ENCODE measurements around the gene C11orf21. TPM values are rescaled to one million over a fixed set of nuclear protein-coding genes. Genes with fewer than 3 reads are reported as not detected.

C11orf21 gene
- polyA plus RNA-seq, 3 donors, result 10.8 to 135 (median 13.1) TPM

DNA sequence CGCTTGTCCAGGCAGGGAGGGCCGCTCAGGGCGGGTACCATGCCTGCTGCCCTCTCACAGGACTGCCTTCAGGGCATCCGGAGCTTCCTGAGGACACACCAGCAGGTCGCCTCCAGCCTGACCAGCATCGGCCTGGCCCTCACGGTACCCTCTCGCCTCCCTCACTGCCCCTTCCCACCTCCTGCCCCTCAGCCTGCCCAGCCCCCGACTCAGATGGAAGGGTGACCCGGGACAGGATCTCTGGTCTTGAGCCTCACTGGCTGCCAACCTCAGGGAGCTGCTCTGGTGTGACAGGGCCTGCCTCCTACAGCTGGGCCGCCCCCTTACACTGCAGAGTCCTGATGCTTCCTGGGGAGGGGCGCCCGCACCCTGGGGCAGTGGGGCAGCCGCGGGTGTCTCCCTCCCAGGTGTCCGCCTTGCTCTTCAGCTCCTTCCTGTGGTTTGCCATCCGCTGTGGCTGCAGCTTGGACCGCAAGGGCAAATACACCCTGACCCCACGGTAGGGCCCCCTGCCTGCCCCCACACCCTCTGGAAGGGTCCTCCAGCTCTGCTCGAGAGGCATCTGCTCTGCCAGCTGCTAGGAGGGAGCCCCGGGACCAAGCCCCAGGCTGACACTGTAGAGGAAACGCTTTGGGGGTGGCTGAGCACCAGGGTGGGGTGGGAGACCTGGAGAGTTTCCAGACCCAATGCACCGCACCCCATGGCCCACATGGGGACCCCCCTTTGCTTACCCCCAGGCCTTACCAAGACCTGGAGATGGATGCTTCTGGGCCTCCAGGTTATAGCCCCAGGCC, 14.6 kb upstream of the C11orf21 start:
- peaks cover 0 to 10% (median 3%) of the 10 kb centered on the region in 7 donors for H3K9me3 Mint-ChIP-seq
- Histone ChIP-seq H3K27me3 (ENCODE audit: control insufficient read depth in 2 of 2, insufficient read depth in 2 of 2, low read length in 2 of 2) (peaks cover 0 to 16% of the 10 kb centered on the region in 2 donors), H3K9ac (ENCODE audit: insufficient read depth, low read length, poor library complexity, severe bottlenecking) (no peak overlapping the region), H2AFZ (ENCODE audit: insufficient read depth, low read depth, low read length, poor library complexity, severe bottlenecking) (no peak overlapping the region), H3K4me3 (replicated peaks in 1 of 3; ENCODE audit: low read depth in 2 of 3, low read length in 3 of 3) (no peak overlapping the region), H4K20me1 (ENCODE audit: insufficient read depth, low read length) (peaks cover 71% of the 10 kb centered on the region), H3K27ac (ENCODE audit: low read depth in 1 of 2, low read length in 2 of 2) (no peak overlapping the region), H3K4me2 (replicated peaks; ENCODE audit: extremely low read depth, low read length, poor library complexity, severe bottlenecking) (no peak overlapping the region), H3K9me3 (replicated peaks in 1 of 2; ENCODE audit: control insufficient read depth in 1 of 2, insufficient read depth in 1 of 2, low read length in 2 of 2) (peaks cover 0 to 4% of the 10 kb centered on the region in 2 donors), H3K36me3 (replicated peaks in 1 of 2; ENCODE audit: control insufficient read depth in 1 of 2, insufficient read depth in 2 of 2, low read length in 2 of 2) (no peaks in the 10 kb centered on the region), H3K4me1 (ENCODE audit: control insufficient read depth in 1 of 2, insufficient read depth in 2 of 2, low read length in 2 of 2) (no peaks in the 10 kb centered on the region), H3K79me2 (ENCODE audit: insufficient read depth, low read length) (no peaks in the 10 kb centered on the region)
- no peak overlapping the region for H3K4me3 Mint-ChIP-seq
- peaks cover 2 to 5% of the 10 kb centered on the region in 2 donors for H3K36me3 Mint-ChIP-seq
- no peak for TF ChIP-seq CTCF (IDR thresholded peaks at IDR 0.05)
- no peaks in the 10 kb centered on the region for H3K4me1 Mint-ChIP-seq
- H3K27ac Mint-ChIP-seq, result no peak overlapping the region
- no peak for DNase-seq
- 78% methylated on average over 23 of the region's 23 CpGs for WGBS (ENCODE audit: insufficient coverage)
- intact Hi-C loops (cut with micrococcal nuclease), result no loop called here
- H3K27me3 Mint-ChIP-seq (ENCODE audit: low read depth in 3 of 3), result peaks cover 7 to 24% (median 17%) of the 10 kb centered on the region in 3 donors

- Mint-ChIP-seq H3K4me1 (no peaks in the 10 kb centered on the region), H3K4me3 (no peak overlapping the region), H3K9me3 (peaks cover 0 to 6% (median 3%) of the 10 kb centered on the region in 7 donors), H3K27ac (no peak overlapping the region), H3K27me3 (ENCODE audit: low read depth in 3 of 3) (peaks cover 4 to 17% (median 10%) of the 10 kb centered on the region in 3 donors), H3K36me3 (peaks cover 2 to 5% of the 10 kb centered on the region in 2 donors)
- intact Hi-C loops (cut with micrococcal nuclease), result no loop called here
- H3K27ac ChIP-seq (ENCODE audit: low read depth in 1 of 2, low read length in 2 of 2), result no peak overlapping the region
- no peak overlapping the region for H3K9ac ChIP-seq (ENCODE audit: insufficient read depth, low read length, poor library complexity, severe bottlenecking)
- peaks cover 0 to 9% of the 10 kb centered on the region in 2 donors for H3K27me3 ChIP-seq (ENCODE audit: control insufficient read depth in 2 of 2, insufficient read depth in 2 of 2, low read length in 2 of 2)
- no peak overlapping the region for H2AFZ ChIP-seq (ENCODE audit: insufficient read depth, low read depth, low read length, poor library complexity, severe bottlenecking)
- DNase-seq, result no peak
- no peak for TF ChIP-seq CTCF (IDR thresholded peaks at IDR 0.05)
- 91% methylated on average over 24 of the region's 25 CpGs for WGBS (ENCODE audit: insufficient coverage)
- H3K4me1 ChIP-seq (ENCODE audit: control insufficient read depth in 1 of 2, insufficient read depth in 2 of 2, low read length in 2 of 2), result no peaks in the 10 kb centered on the region
- H3K36me3 ChIP-seq (replicated peaks in 1 of 2; ENCODE audit: control insufficient read depth in 1 of 2, insufficient read depth in 2 of 2, low read length in 2 of 2), result no peaks in the 10 kb centered on the region
- no peak overlapping the region for H3K4me2 ChIP-seq (replicated peaks; ENCODE audit: extremely low read depth, low read length, poor library complexity, severe bottlenecking)
- H3K79me2 ChIP-seq (ENCODE audit: insufficient read depth, low read length), result no peaks in the 10 kb centered on the region
- no peak overlapping the region for H3K4me3 ChIP-seq (replicated peaks in 1 of 3; ENCODE audit: low read depth in 2 of 3, low read length in 3 of 3)
- H4K20me1 ChIP-seq (ENCODE audit: insufficient read depth, low read length), result peaks cover 79% of the 10 kb centered on the region
- H3K9me3 ChIP-seq (replicated peaks in 1 of 2; ENCODE audit: control insufficient read depth in 1 of 2, insufficient read depth in 1 of 2, low read length in 2 of 2), result peaks cover 0 to 4% of the 10 kb centered on the region in 2 donors
Observed at GRCh38 chr11:2315395-2316168, 13.9 kb upstream of the C11orf21 start.

Measured in CD14-positive monocyte (primary cell).